Measurements from ENCODE around the gene IFNA21. TPM values are rescaled to one million over a fixed set of nuclear protein-coding genes. Genes with fewer than 3 reads are reported as not detected.
A peak's percentile ranks its signal among the peaks of the same experiment; 100 is the strongest.
"Not testable (repeated sequence)": the region's sequence is repeated elsewhere in the genome, so short reads cannot be mapped to it uniquely, and the experiment has no call there.

IFNA21 gene
- not detected in 2 replicates for total RNA-seq (2014; rRNA removed; shearing (Covaris generic); ENCODE audit: low replicate concordance)

- DNase-seq (ENCODE audit: low read depth); in situ Hi-C loops (cut with HindIII; ENCODE audit: low pct_unique_long_range_greater_than_20kb, low sequenced_read_pairs): not testable (repeated sequence)
Measured at GRCh38 chr9:21166560-21166959, at the start of gene IFNA21. IFNA21 (minus strand) TSS chr9:21166660; CDS start chr9:21166612, 48 bp downstream.

GRCh38 chr9:21213411-21214326 is 47.2 kb upstream of the IFNA21 start:
- in situ Hi-C loops (cut with HindIII; ENCODE audit: low pct_unique_long_range_greater_than_20kb, low sequenced_read_pairs), result not testable (repeated sequence)
- DNase-seq (ENCODE audit: low read depth), result peak; percentile 4

DNA sequence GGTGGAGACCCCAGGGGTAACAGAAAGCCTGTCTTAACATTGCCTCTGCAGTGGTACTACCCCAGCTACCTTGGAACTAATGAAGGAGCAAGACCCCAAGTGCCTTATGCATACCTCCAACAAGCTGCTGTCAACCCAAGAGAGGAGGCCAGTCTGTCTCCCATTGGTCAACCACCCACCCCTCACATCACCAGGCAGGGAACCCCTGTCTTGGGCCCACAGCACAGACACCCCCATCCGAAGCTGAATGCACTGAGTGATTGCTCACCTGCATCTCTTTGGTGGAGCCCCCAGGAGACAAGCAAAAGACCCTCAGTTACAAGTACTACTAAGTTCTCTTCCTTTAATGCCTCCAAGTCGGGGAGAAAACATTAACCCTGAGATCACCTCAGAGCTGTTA is 45.7 kb upstream of the IFNA21 start:
- DNase-seq (ENCODE audit: low read depth); in situ Hi-C loops (cut with HindIII; ENCODE audit: low pct_unique_long_range_greater_than_20kb, low sequenced_read_pairs): not testable (repeated sequence)

DNA sequence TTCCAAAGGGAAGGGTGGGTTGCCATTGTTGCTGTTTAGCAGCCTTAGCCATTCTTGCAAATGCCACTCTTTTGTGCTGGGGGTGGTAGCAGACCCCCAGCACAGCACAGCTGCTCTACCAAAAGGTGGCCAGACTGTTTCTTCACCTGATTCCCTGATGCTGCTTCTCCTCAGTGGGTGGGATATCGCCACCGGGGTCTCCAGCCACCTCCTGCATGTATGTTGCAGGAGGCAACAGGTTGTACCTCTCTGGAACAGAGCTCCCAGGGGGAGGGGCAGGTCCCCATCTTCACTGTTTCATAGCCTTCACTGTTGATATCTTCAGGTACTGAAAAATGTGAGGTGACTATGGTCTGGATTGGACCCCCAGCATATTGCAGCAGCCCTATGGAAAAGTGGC is 44.3 kb upstream of the IFNA21 start:
- DNase-seq (ENCODE audit: low read depth); in situ Hi-C loops (cut with HindIII; ENCODE audit: low pct_unique_long_range_greater_than_20kb, low sequenced_read_pairs): not testable (repeated sequence)

- in situ Hi-C loops (cut with HindIII; ENCODE audit: low pct_unique_long_range_greater_than_20kb, low sequenced_read_pairs), result no loop called here
- DNase-seq (ENCODE audit: low read depth), result no peak
Measured at GRCh38 chr9:21210311-21210710, 43.9 kb upstream of the IFNA21 start.

DNA sequence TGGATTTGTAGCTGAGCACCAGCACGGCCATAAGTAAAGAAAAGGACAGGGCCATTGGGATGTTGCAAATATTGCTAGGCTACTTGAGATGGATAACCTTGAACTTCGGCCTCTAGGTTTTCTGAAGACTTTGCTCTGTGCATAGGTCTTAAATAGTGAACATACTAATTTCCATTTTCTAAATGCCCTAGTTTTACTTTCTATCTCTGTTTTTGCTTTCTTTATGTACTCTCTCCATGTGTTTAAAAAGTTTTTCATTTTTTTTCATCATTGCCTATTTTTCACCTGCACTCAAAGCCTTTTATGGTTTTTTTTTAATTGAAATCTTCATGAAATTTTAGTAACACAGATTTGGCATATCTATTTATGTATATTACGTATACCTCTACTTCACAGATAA is 40.6 kb upstream of the IFNA21 start, which contains the start of gene IFNA10:
Gene IFNA10 (minus strand): TSS at position 101 of the 400 bp plus-strand sequence. CDS start 46 bp downstream, at position 55.
- in situ Hi-C loops (cut with HindIII; ENCODE audit: low pct_unique_long_range_greater_than_20kb, low sequenced_read_pairs); DNase-seq (ENCODE audit: low read depth): not testable (repeated sequence)

- DNase-seq (ENCODE audit: low read depth), result no peak
- in situ Hi-C loops (cut with HindIII; ENCODE audit: low pct_unique_long_range_greater_than_20kb, low sequenced_read_pairs), result no loop called here
Measured at GRCh38 chr9:21205204-21205603, 38.7 kb upstream of the IFNA21 start.

DNA sequence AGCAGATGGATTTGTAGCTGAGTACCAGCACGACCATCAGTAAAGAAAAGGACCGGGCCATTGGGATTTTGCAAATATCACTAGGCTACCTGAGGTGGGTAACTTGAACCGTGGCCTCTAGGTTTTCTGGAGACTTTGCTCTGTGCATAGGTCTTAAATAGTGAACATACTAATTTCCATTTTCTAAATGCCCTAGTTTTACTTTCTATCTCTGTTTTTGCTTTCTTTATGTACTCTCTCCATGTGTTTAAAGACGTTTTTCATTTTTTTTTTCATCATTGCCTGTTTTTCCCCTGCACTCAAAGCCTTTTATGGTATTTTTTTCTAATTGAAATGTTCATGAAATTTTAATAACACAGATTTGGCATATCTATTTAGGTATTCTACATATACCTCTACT is 35.6 kb upstream of the IFNA21 start, which contains the start of gene IFNA7:
Gene IFNA7 (minus strand): TSS at position 101 of the 400 bp plus-strand sequence. CDS start 40 bp downstream, at position 61.
- in situ Hi-C loops (cut with HindIII; ENCODE audit: low pct_unique_long_range_greater_than_20kb, low sequenced_read_pairs); DNase-seq (ENCODE audit: low read depth): not testable (repeated sequence)

DNA sequence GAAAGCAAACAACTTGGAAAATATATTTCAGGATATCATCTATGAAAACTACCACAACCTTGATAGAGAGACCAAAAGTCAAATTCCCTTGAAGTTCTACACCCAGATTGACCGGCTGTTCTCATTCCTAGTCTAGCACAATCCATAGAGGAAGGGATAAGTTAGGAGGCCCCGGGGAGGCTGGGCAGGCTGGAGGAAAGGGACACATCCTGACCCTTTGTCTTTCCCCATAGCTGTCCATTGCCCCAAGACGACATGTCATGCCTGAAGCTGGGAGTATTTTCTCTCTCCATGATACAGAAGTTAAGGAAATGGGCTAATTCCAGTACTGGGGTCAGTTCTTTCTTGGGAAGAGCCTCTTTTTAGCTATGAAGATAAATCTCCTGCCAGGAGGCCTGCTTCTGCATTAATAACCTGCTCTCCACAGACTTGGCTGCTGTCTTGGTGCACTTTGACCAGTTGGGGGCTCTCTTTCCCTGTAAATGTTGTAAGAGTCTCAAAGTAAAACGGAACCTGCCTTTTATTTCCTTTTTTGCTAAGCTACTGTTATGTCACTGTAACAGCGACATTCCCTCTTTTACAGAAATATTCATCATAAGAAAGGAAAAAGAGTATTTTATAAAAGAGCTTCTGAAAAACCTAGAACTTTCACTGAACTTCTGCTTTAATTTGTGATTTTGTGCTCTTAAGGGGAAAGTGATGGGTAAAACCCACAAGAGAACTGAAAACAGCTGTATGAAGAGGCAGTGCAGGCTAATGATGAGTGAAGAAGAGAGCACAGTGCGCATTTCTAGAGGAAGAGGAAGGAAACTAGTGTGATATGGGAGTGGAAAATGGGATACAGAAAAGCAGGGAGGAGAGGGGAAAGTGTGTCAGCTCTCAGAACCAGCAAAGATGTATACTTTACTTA is 28.7 kb upstream of the IFNA21 start:
- peak; percentile 17 for DNase-seq (ENCODE audit: low read depth)
- in situ Hi-C loops (cut with HindIII; ENCODE audit: low pct_unique_long_range_greater_than_20kb, low sequenced_read_pairs), result not testable (repeated sequence)

- in situ Hi-C loops (cut with HindIII; ENCODE audit: low pct_unique_long_range_greater_than_20kb, low sequenced_read_pairs); DNase-seq (ENCODE audit: low read depth): not testable (repeated sequence)
Measured at GRCh38 chr9:21187487-21187886, 21.0 kb upstream of the IFNA21 start, which contains the start of gene IFNA4. IFNA4 (minus strand) TSS chr9:21187587; CDS start chr9:21187531, 56 bp downstream.

DNA sequence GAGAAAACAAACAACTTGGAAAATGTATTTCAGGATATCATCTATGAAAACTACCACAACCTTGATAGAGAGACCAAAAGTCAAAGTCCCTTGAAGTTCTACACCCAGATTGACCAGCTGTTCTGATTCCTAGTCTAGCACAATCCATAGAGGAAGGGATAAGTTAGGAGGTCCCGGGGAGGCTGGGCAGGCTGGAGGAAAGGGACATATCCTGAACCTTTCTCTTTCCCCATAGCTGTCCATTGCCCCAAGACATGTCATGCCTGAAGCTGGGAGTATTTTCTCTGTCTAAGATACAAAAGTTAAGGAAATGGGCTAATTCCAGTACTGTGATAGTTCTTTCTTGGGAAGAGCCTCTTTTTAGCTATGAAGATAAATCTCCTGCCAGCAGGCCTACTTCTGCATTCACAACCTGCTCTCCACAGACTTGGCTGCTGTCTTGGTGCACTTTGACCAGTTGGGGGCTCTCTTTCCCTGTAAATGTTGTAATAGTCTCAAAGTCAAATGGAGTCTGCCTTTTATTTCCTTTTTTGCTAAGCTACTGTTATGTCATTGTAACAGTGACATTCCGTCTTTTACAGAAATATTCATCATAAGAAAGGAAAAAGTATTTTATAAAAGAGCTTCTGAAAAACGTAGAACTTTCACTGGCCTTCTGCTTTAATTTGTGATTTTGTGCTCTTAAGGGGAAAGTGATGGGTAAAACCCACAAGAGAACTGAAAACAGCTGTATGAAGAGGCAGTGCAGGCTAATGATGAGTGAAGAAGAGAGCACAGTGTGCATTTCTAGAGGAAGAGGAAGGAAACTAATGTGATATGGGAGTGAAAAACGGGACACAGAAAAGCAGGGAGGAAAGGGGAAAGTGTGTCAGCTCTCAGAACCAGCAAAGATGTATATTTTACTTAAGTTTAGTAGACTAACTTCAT is 16.6 kb upstream of the IFNA21 start:
- in situ Hi-C loops (cut with HindIII; ENCODE audit: low pct_unique_long_range_greater_than_20kb, low sequenced_read_pairs), result not testable (repeated sequence)

GRCh38 chr9:21174671-21175070 is 8.2 kb upstream of the IFNA21 start:
- in situ Hi-C loops (cut with HindIII; ENCODE audit: low pct_unique_long_range_greater_than_20kb, low sequenced_read_pairs), result no loop called here

More for the DNA sequence above, 16.6 kb upstream of the IFNA21 start:
- peak; percentile 3 for DNase-seq (ENCODE audit: low read depth)

DNA sequence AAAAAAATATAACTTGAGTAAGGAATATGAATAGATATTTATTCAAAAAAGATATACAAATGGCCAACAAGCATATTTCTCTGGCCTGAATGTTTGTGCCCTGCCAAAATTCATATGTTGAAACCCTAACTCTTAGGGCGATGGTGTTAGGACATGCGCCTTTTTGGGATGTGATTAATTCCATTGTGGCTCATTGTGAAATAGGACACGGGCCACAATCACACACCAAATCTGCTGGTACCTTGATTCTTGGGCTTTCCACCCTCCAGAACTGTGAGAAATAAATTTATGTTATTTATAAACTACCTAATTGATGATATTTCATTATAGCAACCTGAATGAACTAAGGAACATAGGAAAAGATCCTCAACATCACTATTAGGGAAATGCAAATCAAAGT is 5.7 kb upstream of the IFNA21 start:
- in situ Hi-C loops (cut with HindIII; ENCODE audit: low pct_unique_long_range_greater_than_20kb, low sequenced_read_pairs), result no loop called here

More at GRCh38 chr9:21174671-21175070, 8.2 kb upstream of the IFNA21 start:
- no peak for DNase-seq (ENCODE audit: low read depth)

DNA sequence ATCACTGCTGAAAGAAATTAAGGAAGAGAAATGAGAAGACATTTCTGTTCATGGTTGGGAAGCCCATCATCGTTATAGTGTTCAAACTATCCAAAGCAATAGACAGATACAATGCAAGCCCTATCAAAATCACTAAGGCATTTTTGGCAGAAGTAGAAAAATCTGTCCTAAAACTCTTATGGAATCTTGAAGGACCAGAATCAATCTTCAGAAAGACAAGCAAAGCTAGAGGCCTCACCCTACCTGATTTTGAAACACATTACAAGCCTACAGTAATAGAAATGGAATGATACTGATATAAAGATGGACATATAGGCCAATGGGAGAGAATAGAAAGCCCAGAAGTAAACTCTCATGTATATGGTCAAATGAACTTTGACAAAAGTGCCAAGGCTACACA is 4.9 kb upstream of the IFNA21 start:
- DNase-seq (ENCODE audit: low read depth), result no peak
- in situ Hi-C loops (cut with HindIII; ENCODE audit: low pct_unique_long_range_greater_than_20kb, low sequenced_read_pairs), result no loop called here

More for the DNA sequence above, 5.7 kb upstream of the IFNA21 start:
- DNase-seq (ENCODE audit: low read depth), result no peak

GRCh38 chr9:21165516-21165915 is 944 bp downstream of the IFNA21 start:
- no peak for DNase-seq (ENCODE audit: low read depth)
- in situ Hi-C loops (cut with HindIII; ENCODE audit: low pct_unique_long_range_greater_than_20kb, low sequenced_read_pairs), result no loop called here

GRCh38 chr9:21160178-21160577 is 6.3 kb downstream of the IFNA21 start:
- no peak for DNase-seq (ENCODE audit: low read depth)
- in situ Hi-C loops (cut with HindIII; ENCODE audit: low pct_unique_long_range_greater_than_20kb, low sequenced_read_pairs), result no loop called here

DNA sequence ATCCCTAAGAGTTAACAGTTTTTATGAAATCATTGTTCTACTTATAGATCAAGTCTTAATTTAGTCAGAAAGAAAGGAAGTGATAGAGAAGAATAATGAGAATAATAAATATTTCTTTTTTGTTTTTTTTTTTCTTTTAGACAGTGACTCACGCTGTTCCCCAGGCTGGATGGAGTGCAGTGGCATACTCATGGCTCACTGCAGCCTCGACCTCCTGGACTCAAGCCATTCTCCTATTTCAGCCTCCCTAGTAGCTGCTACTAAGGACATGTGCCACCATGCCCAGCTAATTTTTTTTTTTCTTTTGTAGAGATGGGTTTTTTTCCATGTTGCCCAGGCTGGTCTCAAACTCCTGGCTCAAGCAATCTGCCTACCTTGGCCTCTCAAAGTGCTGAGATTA is 11.0 kb downstream of the IFNA21 start:
- in situ Hi-C loops (cut with HindIII; ENCODE audit: low pct_unique_long_range_greater_than_20kb, low sequenced_read_pairs), result no loop called here
- DNase-seq (ENCODE audit: low read depth), result no peak
